AG04449 (cell line): Measurements from ENCODE around the gene RPAP3.

Experiments
- CTCF ChIA-PET: fragments of 350-600 bp; formaldehyde crosslinking; extraction: SDS; loops from one replicate; lab custom pipeline; 2021; ENCODE audit warnings: antibody characterized with exemption; lab: Yijun Ruan, JAX
- POLR2A ChIA-PET: fragments of 400-600, 350-600 bp; formaldehyde crosslinking; extraction: SDS; loops from one replicate; lab custom pipeline; 2020; ENCODE audit warnings: antibody characterized with exemption, inconsistent platforms; lab: Yijun Ruan, JAX
- DNase-seq: peaks from one replicate; pipeline ENCODE4 v3.0.0-alpha.2; 2010; ENCODE audit warnings: low read depth, low spot score
- H3K4me3 ChIP-seq: 2 replicates; pipeline ENCODE4 v1.5.1; 2011; ENCODE audit warnings: low read depth, mild to moderate bottlenecking, control low read depth, low read length
- CTCF ChIP-seq: IDR thresholded peaks from one replicate; pipeline ENCODE4 v1.5.1; 2011; ENCODE audit warnings: mild to moderate bottlenecking, moderate library complexity, low read length, control low read depth, inconsistent platforms; ENCODE audit not compliant: insufficient read depth; ENCODE audit errors: missing control alignments

The RPAP3 gene

GRCh38 chr12:47705566-47706425 is at the start of gene RPAP3:
Gene RPAP3 (minus strand): TSS chr12:47706030. CDS start chr12:47702840, 3,190 bp downstream.
- ChIA-PET POLR2A (interaction anchor here (0.7 to 1.0 kb wide), 3 partner anchors 64 to 181 kb away, joined by 3 read pairs; no protein-coding TSS in a partner anchor), CTCF (interaction anchor here (0.8 to 5.6 kb wide), 19 partner anchors 10 to 241 kb away, joined by 3 to 72 read pairs (median 4); no protein-coding TSS in a partner anchor)
- DNase-seq, result no peak
- TF ChIP-seq CTCF, result peak; percentile 81
- peak within 1 kb of the TSS; percentile 86 for H3K4me3 ChIP-seq

- H3K4me3 ChIP-seq, result no peak overlapping the region
- CTCF ChIA-PET, result interaction anchor here (1.2 to 14.3 kb wide), 5 partner anchors 8 to 39 kb away, joined by 3 to 349 read pairs (median 140); partner anchors contain the start of gene SLC48A1
- no peak for DNase-seq
- TF ChIP-seq CTCF, result no peak
- POLR2A ChIA-PET, result interaction anchor here (0.6 kb wide), 1 partner anchor 67 kb away, joined by 3 read pairs; no protein-coding TSS in a partner anchor
These were observed 49.1 kb upstream of the RPAP3 start for GRCh38 chr12:47754881-47755280.

GRCh38 chr12:47754126-47754525 is 48.3 kb upstream of the RPAP3 start:
- no peak overlapping the region for H3K4me3 ChIP-seq
- no peak for TF ChIP-seq CTCF
- no peak for DNase-seq
- POLR2A ChIA-PET, result interaction anchor here (0.8 kb wide), 1 partner anchor 21 kb away, joined by 3 read pairs; no protein-coding TSS in a partner anchor
- CTCF ChIA-PET, result interaction anchor here (0.7 to 14.3 kb wide), 6 partner anchors 9 to 38 kb away, joined by 3 to 349 read pairs (median 72); partner anchors contain the start of gene SLC48A1

GRCh38 chr12:47753021-47754001 is 47.5 kb upstream of the RPAP3 start:
- DNase-seq, result no peak
- ChIA-PET POLR2A (interaction anchor here (0.6 to 0.8 kb wide), 2 partner anchors 22 to 45 kb away, joined by 3 read pairs; no protein-coding TSS in a partner anchor), CTCF (interaction anchor here (0.8 to 14.3 kb wide), 5 partner anchors 10 to 84 kb away, joined by 4 to 349 read pairs (median 140); partner anchors contain the start of gene SLC48A1)
- no peak overlapping the region for H3K4me3 ChIP-seq
- no peak for TF ChIP-seq CTCF

- CTCF ChIA-PET, result interaction anchor here (1.9 to 14.3 kb wide), 4 partner anchors 9 to 85 kb away, joined by 5 to 349 read pairs (median 234); partner anchors contain the start of gene SLC48A1
- no peak overlapping the region for H3K4me3 ChIP-seq
- DNase-seq, result no peak
- TF ChIP-seq CTCF, result no peak
- POLR2A ChIA-PET, result interaction anchor here (0.6 kb wide), 1 partner anchor 46 kb away, joined by 3 read pairs; no protein-coding TSS in a partner anchor
These were observed 46.7 kb upstream of the RPAP3 start for GRCh38 chr12:47752552-47752951.
